Cardiac muscle cell (in vitro differentiated cells and primary cell): ENCODE results near the gene ASB9. TPM values are rescaled to one million over a fixed set of nuclear protein-coding genes. Genes with fewer than 3 reads are reported as not detected.

Experiments
- DNase-seq, 2 donors: peaks; one replicate each; pipeline versions ENCODE4 v3.0.0 to v3.0.0-alpha.2; 2010 to 2017; ENCODE audit warnings: low read depth in 1 of 2, low spot score in 1 of 2
- H3K27ac ChIP-seq: fragments of 200-600 bp; sonication (generic); 2 replicates; pipeline ENCODE4 v1.5.1; 2016
- H3K27me3 ChIP-seq: fragments of 200-600 bp; sonication (generic); 2 replicates; pipeline ENCODE4 v1.6.0; 2016; ENCODE audit warnings: control low read depth
- H3K36me3 ChIP-seq: fragments of 200-600 bp; sonication (generic); 2 replicates; pipeline ENCODE4 v1.5.1; 2016; ENCODE audit warnings: control low read depth
- H3K4me1 ChIP-seq: fragments of 200-600 bp; sonication (generic); 2 replicates; pipeline ENCODE4 v1.8.1; 2017; ENCODE audit warnings: low read depth, mild to moderate bottlenecking, mixed run types
- H3K4me3 ChIP-seq: fragments of 200-600 bp; sonication (generic); 2 replicates; pipeline ENCODE4 v1.5.1; 2016; ENCODE audit warnings: mild to moderate bottlenecking
- H3K9me3 ChIP-seq: fragments of 200-600 bp; sonication (generic); 2 replicates; pipeline ENCODE4 v1.5.1; 2017; ENCODE audit warnings: low read depth, mild to moderate bottlenecking, control low read depth
- CTCF ChIP-seq: IDR thresholded peaks from 2 replicates; pipeline ENCODE4 v1.5.1; 2012; ENCODE audit warnings: low read depth, mild to moderate bottlenecking, low read length
- polyA plus RNA-seq: library from polyadenylated mRNA; unstranded; fragments of >200 nt; fragmentation: Nextera tagmentation; extraction: Ambion mirVana; gene quantifications from 2 replicates; pipeline ENCODE4 v1.2.1, GENCODE V29; 2016
- total RNA-seq: library from RNA; depleted of rRNA; stranded (reverse); fragments of >200 nt; gene quantifications from 2 replicates; pipeline ENCODE4 v1.2.3, GENCODE V29; 2016

ASB9 gene
- total and polyA plus RNA-seq, 2 experiments from 2014 or later = 0.54 TPM; not detected in 1

GRCh38 chrX:15207994-15208393, 61.9 kb downstream of the ASB9 start:
- DNase-seq = no peak
- TF ChIP-seq CTCF = no peak
- Histone ChIP-seq H3K27me3 (no peaks in the 10 kb centered on the region), H3K4me3 (no peak overlapping the region), H3K36me3 (no peaks in the 10 kb centered on the region), H3K4me1 (no peaks in the 10 kb centered on the region), H3K27ac (no peak overlapping the region), H3K9me3 (no peaks in the 10 kb centered on the region)

GRCh38 chrX:15207384-15207783, 62.5 kb downstream of the ASB9 start:
- DNase-seq = no peak
- Histone ChIP-seq H3K9me3 (no peaks in the 10 kb centered on the region), H3K36me3 (no peaks in the 10 kb centered on the region), H3K27me3 (no peaks in the 10 kb centered on the region), H3K4me1 (no peaks in the 10 kb centered on the region), H3K4me3 (no peak overlapping the region), H3K27ac (no peak overlapping the region)
- no peak for TF ChIP-seq CTCF

- DNase-seq = no peak
- no peak for TF ChIP-seq CTCF
- Histone ChIP-seq H3K27ac (no peak overlapping the region), H3K4me3 (no peak overlapping the region), H3K4me1 (no peaks in the 10 kb centered on the region), H3K27me3 (no peaks in the 10 kb centered on the region), H3K9me3 (no peaks in the 10 kb centered on the region), H3K36me3 (no peaks in the 10 kb centered on the region)
These were observed 63.6 kb downstream of the ASB9 start for GRCh38 chrX:15206306-15206705.

GRCh38 chrX:15204130-15204751, 65.6 kb downstream of the ASB9 start:
- H3K4me1 ChIP-seq = no peaks in the 10 kb centered on the region
- H3K4me3 ChIP-seq = no peak overlapping the region
- no peak for DNase-seq
- no peaks in the 10 kb centered on the region for H3K9me3 ChIP-seq
- H3K27ac ChIP-seq = no peak overlapping the region
- TF ChIP-seq CTCF = no peak
- no peaks in the 10 kb centered on the region for H3K36me3 ChIP-seq
- no peaks in the 10 kb centered on the region for H3K27me3 ChIP-seq

- H3K9me3 ChIP-seq = no peaks in the 10 kb centered on the region
- H3K4me3 ChIP-seq = no peak overlapping the region
- no peaks in the 10 kb centered on the region for H3K36me3 ChIP-seq
- no peaks in the 10 kb centered on the region for H3K4me1 ChIP-seq
- no peak for TF ChIP-seq CTCF
- H3K27me3 ChIP-seq = no peaks in the 10 kb centered on the region
- DNase-seq = no peak
- H3K27ac ChIP-seq = no peak overlapping the region
These were observed 66.2 kb downstream of the ASB9 start for GRCh38 chrX:15203694-15204093.
